Chondrocyte (in vitro differentiated cells): ENCODE results near the gene DPP7. TPM values are rescaled to one million over a fixed set of nuclear protein-coding genes. Genes with fewer than 3 reads are reported as not detected.

Experiments
- DNase-seq: peaks from one replicate; pipeline ENCODE4 v3.0.0; 2021; ENCODE audit warnings: mixed read lengths, low spot score
- H3K27ac Mint-ChIP-seq: one replicate; pipeline ENCODE4 v1.8.0; 2021; ENCODE audit warnings: mild to moderate bottlenecking, moderate library complexity, mixed read lengths; ENCODE audit not compliant: unreplicated experiment
- H3K27me3 Mint-ChIP-seq: 2 replicates; pipeline ENCODE4 v1.8.0; 2021; ENCODE audit warnings: low read depth, mixed read lengths
- H3K36me3 Mint-ChIP-seq: 2 replicates; pipeline ENCODE4 v1.8.0; 2021; ENCODE audit warnings: low read depth, mixed read lengths
- H3K4me1 Mint-ChIP-seq: 2 replicates; pipeline ENCODE4 v1.8.0; 2021; ENCODE audit warnings: low read depth, mild to moderate bottlenecking, mixed read lengths
- H3K4me3 Mint-ChIP-seq: one replicate; pipeline ENCODE4 v1.8.0; 2021; ENCODE audit warnings: mild to moderate bottlenecking, moderate library complexity, mixed read lengths; ENCODE audit not compliant: unreplicated experiment
- H3K9me3 Mint-ChIP-seq: 2 replicates; pipeline ENCODE4 v1.8.0; 2021; ENCODE audit warnings: low read depth, mixed read lengths
- total RNA-seq: library from RNA; stranded (reverse); gene quantifications from 3 replicates; pipeline ENCODE4 v1.2.1, GENCODE V29; 2021
- TF ChIP-seq, protein P1 (sequence below): fragments of 200-600 bp; sonication (generic); IDR thresholded peaks from 2 replicates; pipeline ENCODE4 v1.5.0; 2021; ENCODE audit warnings: antibody characterized with exemption, mild to moderate bottlenecking, moderate library complexity

DPP7 gene
- total RNA-seq, 1 donor from 2014 or later = 82.2 TPM

DNA sequence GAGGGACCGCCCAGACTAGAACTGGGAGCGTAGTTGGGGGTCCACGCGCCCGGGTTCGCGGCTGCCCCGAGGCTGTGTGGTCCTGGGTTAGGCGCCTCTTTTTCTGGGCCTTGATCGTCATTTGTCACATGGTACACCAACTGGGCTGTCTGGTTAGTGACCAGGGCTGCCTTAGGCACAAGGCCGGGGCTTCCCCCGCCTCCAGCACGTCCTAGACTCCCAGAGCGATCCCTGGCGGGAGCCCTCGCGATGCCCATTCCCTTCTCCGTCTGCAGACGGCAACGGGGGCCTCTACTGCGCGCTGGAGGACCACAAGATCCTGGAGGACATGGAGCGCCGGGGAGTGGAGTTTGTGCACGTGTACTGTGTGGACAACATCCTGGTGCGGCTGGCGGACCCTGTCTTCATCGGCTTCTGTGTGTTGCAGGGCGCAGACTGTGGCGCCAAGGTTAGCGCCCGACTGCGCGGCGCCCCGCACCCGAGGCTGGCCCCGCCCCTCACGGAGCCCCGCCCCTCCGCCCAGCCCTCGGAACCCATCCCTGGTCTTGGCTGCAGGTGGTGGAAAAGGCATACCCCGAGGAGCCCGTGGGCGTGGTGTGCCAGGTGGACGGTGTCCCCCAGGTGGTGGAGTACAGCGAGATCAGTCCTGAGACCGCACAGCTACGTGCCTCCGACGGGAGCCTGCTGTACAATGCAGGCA, 35.7 kb downstream of the DPP7 start:
- Mint-ChIP-seq H3K36me3 (peaks cover 11% of the 10 kb centered on the region), H3K4me3 (peak overlapping the region; percentile 73), H3K9me3 (no peaks in the 10 kb centered on the region), H3K27ac (no peak overlapping the region), H3K27me3 (no peaks in the 10 kb centered on the region), H3K4me1 (peaks cover 16% of the 10 kb centered on the region)
- DNase-seq = no peak
- TF ChIP-seq, protein P1, sequence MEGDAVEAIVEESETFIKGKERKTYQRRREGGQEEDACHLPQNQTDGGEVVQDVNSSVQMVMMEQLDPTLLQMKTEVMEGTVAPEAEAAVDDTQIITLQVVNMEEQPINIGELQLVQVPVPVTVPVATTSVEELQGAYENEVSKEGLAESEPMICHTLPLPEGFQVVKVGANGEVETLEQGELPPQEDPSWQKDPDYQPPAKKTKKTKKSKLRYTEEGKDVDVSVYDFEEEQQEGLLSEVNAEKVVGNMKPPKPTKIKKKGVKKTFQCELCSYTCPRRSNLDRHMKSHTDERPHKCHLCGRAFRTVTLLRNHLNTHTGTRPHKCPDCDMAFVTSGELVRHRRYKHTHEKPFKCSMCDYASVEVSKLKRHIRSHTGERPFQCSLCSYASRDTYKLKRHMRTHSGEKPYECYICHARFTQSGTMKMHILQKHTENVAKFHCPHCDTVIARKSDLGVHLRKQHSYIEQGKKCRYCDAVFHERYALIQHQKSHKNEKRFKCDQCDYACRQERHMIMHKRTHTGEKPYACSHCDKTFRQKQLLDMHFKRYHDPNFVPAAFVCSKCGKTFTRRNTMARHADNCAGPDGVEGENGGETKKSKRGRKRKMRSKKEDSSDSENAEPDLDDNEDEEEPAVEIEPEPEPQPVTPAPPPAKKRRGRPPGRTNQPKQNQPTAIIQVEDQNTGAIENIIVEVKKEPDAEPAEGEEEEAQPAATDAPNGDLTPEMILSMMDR = no peak

DNA sequence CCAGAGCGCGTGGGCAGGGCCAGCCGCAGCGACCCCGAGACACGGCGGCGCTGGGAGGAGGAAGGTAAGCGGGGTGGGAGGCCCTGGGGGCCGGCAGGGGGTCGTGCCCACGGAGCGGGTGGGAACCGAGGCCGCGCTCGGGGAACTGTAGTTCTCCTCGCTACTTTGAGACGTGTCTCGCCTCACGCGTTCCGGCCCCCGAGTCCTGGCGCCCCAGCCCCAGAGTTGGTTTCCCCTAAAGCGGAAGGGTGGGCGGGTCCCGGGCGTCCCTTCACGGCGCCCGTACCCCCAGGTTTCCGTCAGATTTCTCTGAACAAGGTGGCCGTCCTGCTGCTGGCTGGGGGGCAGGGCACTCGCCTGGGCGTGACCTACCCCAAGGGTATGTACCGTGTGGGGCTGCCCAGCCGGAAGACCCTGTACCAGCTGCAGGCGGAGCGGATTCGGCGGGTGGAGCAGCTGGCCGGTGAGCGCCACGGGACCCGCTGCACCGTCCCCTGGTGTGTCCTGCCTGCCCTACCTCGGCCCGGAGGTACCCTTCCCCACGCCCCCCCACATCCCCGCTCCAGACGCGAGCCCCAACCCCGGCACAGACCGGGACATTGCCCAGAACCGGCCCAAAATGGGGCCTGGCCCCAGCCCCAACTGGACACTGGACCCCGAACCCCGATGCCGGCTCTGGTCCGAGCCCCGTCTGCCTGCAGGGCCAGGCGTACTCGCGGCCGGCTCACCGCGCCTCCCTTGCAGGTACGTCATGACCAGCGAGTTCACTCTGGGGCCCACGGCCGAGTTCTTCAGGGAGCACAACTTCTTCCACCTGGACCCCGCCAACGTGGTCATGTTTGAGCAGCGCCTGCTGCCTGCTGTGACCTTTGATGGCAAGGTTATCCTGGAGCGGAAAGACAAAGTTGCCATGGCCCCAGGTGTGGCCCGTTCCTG, 36.5 kb downstream of the DPP7 start:
- Mint-ChIP-seq H3K4me3 (peak overlapping the region; percentile 73), H3K27me3 (no peaks in the 10 kb centered on the region), H3K27ac (no peak overlapping the region), H3K9me3 (no peaks in the 10 kb centered on the region), H3K36me3 (peaks cover 11% of the 10 kb centered on the region), H3K4me1 (peaks cover 8% of the 10 kb centered on the region)
- TF ChIP-seq, protein P1 = no peak
- DNase-seq = no peak

DNA sequence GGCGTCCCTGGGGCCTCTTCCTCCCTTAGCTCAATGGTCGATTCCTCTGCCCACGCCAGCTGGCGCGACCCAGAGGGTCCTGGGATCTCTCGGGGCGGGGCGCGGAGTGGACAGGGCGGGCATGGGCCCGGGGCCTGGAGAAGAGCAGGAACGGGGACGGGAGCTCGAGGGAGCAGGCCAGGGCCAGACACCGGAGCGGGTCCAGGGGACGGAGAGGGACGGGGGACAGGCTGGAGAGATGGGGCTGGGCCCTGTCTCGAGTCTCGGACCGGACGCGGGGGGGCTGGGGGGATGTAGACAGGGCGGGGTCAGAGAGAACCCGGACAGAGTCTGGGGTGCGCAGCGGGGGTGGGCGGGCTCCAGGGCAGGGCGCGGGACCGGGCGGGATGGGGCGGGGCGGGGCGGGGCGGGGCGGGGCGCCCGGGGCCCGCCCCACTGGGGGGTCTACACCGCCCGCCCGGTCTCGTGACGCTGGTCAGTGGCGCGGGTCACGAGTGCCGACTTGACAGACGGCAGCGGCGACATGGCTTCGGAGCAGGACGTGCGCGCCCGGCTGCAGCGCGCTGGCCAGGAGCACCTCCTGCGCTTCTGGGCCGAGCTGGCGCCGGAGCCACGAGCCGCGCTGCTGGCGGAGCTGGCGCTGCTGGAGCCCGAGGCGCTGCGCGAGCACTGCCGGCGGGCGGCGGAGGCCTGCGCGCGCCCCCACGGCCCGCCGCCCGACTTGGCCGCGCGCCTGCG, 37.4 kb downstream of the DPP7 start, which contains the start of gene UAP1L1:
TSS of gene UAP1L1 (plus strand) at position 508 of the 738 bp plus-strand sequence. CDS start at position 524, 16 bp downstream.
- no peaks in the 10 kb centered on the region for H3K27me3 Mint-ChIP-seq
- no peak for DNase-seq
- peak within 1 kb of the TSS; percentile 73 for H3K4me3 Mint-ChIP-seq
- peaks cover 4% of the 10 kb centered on the region for H3K4me1 Mint-ChIP-seq
- H3K36me3 Mint-ChIP-seq = peaks cover 11% of the 10 kb centered on the region
- H3K9me3 Mint-ChIP-seq = no peaks in the 10 kb centered on the region
- no peak within 1 kb of the TSS for H3K27ac Mint-ChIP-seq
- TF ChIP-seq, protein P1 = no peak

DNA sequence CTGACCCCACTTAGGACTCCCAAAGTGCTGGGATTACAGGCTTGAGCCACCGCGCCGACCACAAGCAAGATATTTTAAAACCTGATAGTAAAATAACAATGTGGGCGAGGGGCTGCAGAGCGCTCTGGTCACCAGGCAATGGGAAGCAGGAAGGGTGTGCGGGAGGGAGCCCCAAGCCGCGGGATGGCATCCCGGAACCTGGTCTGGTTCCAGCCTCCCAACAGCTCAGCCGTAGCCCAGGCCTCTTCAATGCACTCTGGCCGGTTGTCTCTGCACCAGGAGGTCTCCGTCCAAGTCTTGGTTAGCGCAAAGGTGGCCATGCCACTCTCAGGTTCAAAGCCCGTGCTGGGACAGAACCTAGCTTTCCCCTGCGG, 37.9 kb downstream of the DPP7 start:
- no peak for DNase-seq
- Mint-ChIP-seq H3K36me3 (peaks cover 6% of the 10 kb centered on the region), H3K4me1 (peaks cover 4% of the 10 kb centered on the region), H3K27ac (no peak overlapping the region), H3K27me3 (no peaks in the 10 kb centered on the region), H3K4me3 (peak overlapping the region; percentile 65), H3K9me3 (no peaks in the 10 kb centered on the region)
- TF ChIP-seq, protein P1 = no peak
